ENCODE measurements around the gene PICK1.
"Not testable (repeated sequence)": the region's sequence is repeated elsewhere in the genome, so short reads cannot be mapped to it uniquely, and the experiment has no call there.

PICK1 gene

GRCh38 chr22:38115423-38116205 is 58.4 kb downstream of the PICK1 start:
- DNase-seq (ENCODE audit: low spot score) = no peak

- DNase-seq (ENCODE audit: low spot score) = not testable (repeated sequence)
These were observed 60.4 kb downstream of the PICK1 start for GRCh38 chr22:38117556-38117955.

DNA sequence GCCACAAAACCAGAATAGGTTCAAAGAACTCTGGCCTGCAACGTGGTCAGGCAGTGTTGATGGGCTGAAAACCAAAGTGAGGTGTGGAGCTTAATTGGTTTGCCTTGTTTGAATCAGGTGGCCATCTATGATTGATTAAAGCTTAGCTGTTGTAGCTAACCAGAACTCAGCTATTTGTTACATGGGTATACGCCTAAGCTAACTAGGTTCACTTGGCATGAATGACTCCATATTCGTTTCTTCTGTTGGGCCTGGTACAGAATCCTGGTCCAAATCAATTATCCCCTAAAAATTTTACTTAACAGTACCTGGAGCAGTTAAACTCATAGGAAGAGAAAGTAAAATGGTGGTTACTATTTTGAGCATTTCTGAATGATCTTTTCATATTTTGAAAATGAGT is 61.0 kb downstream of the PICK1 start:
- DNase-seq (ENCODE audit: low spot score) = no peak

GRCh38 chr22:38118747-38119146 is 61.5 kb downstream of the PICK1 start:
- DNase-seq (ENCODE audit: low spot score) = not testable (repeated sequence)

DNA sequence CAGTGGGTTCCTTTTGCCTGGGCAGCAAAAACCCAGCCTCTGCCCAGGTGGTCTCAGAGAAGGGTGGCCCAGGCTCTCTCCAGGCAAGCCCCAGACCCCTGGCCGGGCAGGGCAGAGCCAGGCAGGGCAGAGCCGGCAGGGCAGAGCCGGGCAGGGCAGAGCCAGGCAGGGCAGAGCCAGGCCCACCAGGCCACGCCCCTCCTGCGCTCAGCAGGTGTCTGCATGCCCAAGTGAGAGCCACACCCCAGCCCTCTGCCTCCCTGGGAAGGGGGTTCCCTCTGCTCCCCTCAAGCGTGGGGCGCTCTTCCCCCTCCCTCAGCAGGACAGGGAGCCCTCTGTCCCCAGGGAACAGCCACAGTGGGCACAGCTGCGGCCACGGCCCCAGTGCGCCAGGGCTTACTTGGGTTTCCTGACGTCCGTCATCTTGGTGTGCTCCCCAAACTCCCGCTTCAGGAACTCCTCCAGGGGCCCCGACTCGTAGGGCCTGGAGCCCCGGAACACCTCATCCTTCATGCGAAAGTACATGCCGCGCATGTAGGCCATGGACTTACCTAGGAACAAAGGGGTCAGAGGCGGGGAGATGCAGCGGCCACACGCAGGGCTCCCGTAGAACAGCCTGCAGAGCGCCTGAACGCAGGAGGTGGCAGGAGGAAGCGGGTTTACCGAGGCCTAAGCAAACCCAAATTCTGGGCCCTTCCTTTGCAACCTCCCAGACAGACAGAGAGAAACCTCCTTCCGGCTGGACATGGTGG is 63.3 kb downstream of the PICK1 start:
- no peak for DNase-seq (ENCODE audit: low spot score)

- no peak for DNase-seq (ENCODE audit: low spot score)
These were observed 65.4 kb downstream of the PICK1 start for GRCh38 chr22:38122616-38123015.

DNA sequence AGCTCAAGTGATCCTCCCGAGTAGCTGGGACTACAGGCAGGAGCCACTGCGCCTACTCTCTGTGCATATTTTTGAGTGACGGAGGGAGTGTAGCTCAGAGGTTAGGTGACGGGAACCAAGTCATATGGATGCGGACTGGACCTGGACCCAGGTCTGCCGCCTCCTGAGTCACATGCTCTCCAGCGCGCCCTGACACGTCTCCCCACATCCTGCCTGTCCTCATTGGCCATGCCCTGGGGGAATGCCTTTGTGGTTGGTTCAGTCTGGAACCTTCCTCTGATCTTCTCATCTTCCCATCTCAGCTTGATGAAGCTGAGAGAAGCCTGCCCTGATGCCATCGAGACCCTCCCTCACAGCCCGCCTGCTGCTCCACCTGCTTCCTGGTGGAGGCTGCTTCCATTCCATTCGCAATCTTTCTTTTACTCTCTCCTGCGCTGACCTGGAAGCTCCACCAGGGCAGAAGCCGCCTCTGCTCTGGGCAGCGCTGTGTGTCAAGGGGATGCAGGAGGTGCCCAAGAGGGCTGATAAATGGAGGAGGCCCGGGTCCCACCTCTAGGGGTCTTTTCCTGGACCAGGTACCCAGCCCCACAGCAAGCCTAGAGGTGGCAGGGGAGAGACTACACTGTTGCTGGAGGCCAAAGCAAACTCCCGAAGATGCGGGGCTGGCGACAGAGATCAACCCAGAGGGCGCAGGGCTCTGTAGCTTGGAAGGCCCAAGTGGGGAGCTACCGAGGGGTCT is 67.2 kb downstream of the PICK1 start:
- DNase-seq (ENCODE audit: low spot score) = no peak

DNA sequence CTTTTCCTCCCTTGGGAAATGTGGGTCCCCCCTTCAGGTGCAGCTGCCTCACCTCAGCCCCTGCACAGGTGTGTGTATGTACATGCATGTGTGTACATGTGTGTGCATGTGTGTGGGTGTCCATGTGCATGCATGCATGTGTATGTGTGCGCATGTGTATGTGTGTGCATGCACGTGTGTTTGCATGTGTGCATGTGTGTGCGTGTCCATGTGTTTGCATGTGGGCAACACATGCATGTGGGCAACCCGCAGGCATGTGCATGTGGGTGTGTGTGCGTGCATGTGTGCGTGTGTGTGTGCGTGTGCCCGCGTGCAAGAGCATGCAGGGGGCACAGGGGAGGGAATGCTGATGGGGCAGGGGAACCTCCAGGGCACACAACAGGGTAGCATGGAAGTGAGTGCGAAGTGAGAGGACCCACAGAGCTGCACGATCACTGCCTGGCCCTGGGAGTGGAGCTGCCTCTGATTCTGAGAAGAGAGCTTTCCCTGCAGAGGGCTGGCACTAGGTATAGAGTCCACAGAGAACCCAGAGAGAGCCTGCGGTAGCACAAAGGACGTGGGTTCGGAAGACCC is 67.9 kb downstream of the PICK1 start:
- no peak for DNase-seq (ENCODE audit: low spot score)
